Non-pigmented ciliary epithelial cell (primary cell): ENCODE results near the gene TOMM20.
"Not testable (repeated sequence)": the region's sequence is repeated elsewhere in the genome, so short reads cannot be mapped to it uniquely, and the experiment has no call there.

Experiments used
- DNase-seq: peaks from one replicate; pipeline ENCODE4 v3.0.0-alpha.2; 2010; ENCODE audit warnings: low read depth

TOMM20 gene

GRCh38 chr1:235101558-235102258 is 26.9 kb downstream of the TOMM20 start:
- DNase-seq = no peak

GRCh38 chr1:235100194-235100772 is 28.4 kb downstream of the TOMM20 start:
- DNase-seq = no peak

GRCh38 chr1:235098991-235099390 is 29.6 kb downstream of the TOMM20 start:
- no peak for DNase-seq

GRCh38 chr1:235098547-235098946 is 30.1 kb downstream of the TOMM20 start:
- DNase-seq = no peak

- not testable (repeated sequence) for DNase-seq
These were observed 31.1 kb downstream of the TOMM20 start for GRCh38 chr1:235097501-235097900.

- DNase-seq = no peak
These were observed 32.6 kb downstream of the TOMM20 start for GRCh38 chr1:235095938-235096562.

- DNase-seq = no peak
These were observed 34.7 kb downstream of the TOMM20 start for GRCh38 chr1:235093696-235094592.

GRCh38 chr1:235093013-235093695 is 35.5 kb downstream of the TOMM20 start:
- DNase-seq = no peak

GRCh38 chr1:235092415-235092814 is 36.2 kb downstream of the TOMM20 start:
- not testable (repeated sequence) for DNase-seq

GRCh38 chr1:235092045-235092406 is 36.6 kb downstream of the TOMM20 start:
- not testable (repeated sequence) for DNase-seq

- DNase-seq = not testable (repeated sequence)
These were observed 37.2 kb downstream of the TOMM20 start for GRCh38 chr1:235091319-235092044.

GRCh38 chr1:235090406-235091069 is 38.1 kb downstream of the TOMM20 start:
- DNase-seq = no peak

- no peak for DNase-seq
These were observed 39.7 kb downstream of the TOMM20 start for GRCh38 chr1:235088907-235089306.

- DNase-seq = no peak
These were observed 40.2 kb downstream of the TOMM20 start for GRCh38 chr1:235088430-235088829.

GRCh38 chr1:235087906-235088305 is 40.7 kb downstream of the TOMM20 start:
- no peak for DNase-seq

GRCh38 chr1:235085411-235086117 is 43.1 kb downstream of the TOMM20 start:
- DNase-seq = not testable (repeated sequence)

GRCh38 chr1:235080788-235081187 is 47.8 kb downstream of the TOMM20 start:
- not testable (repeated sequence) for DNase-seq

- DNase-seq = not testable (repeated sequence)
These were observed 48.4 kb downstream of the TOMM20 start for GRCh38 chr1:235080297-235080657.

GRCh38 chr1:235079443-235080296 is 49.0 kb downstream of the TOMM20 start:
- DNase-seq = no peak
